HG03159 (cell line): ENCODE results near the gene PRSS50.
"Not testable (repeated sequence)": the region's sequence is repeated elsewhere in the genome, so short reads cannot be mapped to it uniquely, and the experiment has no call there.

Experiments
- ATAC-seq: cut with Tn5 transposase; IDR thresholded peaks from one replicate; pipeline ENCODE4 v1.9.1; 2021; ENCODE audit warnings: mild to moderate bottlenecking, moderate library complexity; ENCODE audit not compliant: unreplicated experiment

The PRSS50 gene

GRCh38 chr3:46717447-46718231 is at the start of gene PRSS50:
TSS of gene PRSS50 (minus strand) at chr3:46717869. CDS start at chr3:46717824, 45 bp downstream.
- ATAC-seq, result no peak

- no peak for ATAC-seq
Measured at GRCh38 chr3:46764206-46764605, 46.5 kb upstream of the PRSS50 start.

- ATAC-seq, result no peak
Measured at GRCh38 chr3:46763178-46763577, 45.5 kb upstream of the PRSS50 start.

- ATAC-seq, result no peak
Measured at GRCh38 chr3:46759239-46760167, 41.8 kb upstream of the PRSS50 start.

GRCh38 chr3:46756642-46757041 is 39.0 kb upstream of the PRSS50 start:
- ATAC-seq, result no peak

- no peak for ATAC-seq
Measured at GRCh38 chr3:46755646-46756045, 38.0 kb upstream of the PRSS50 start.

- not testable (repeated sequence) for ATAC-seq
Measured at GRCh38 chr3:46753127-46753526, 35.5 kb upstream of the PRSS50 start.

GRCh38 chr3:46750555-46751038 is 32.9 kb upstream of the PRSS50 start:
- ATAC-seq, result no peak

DNA sequence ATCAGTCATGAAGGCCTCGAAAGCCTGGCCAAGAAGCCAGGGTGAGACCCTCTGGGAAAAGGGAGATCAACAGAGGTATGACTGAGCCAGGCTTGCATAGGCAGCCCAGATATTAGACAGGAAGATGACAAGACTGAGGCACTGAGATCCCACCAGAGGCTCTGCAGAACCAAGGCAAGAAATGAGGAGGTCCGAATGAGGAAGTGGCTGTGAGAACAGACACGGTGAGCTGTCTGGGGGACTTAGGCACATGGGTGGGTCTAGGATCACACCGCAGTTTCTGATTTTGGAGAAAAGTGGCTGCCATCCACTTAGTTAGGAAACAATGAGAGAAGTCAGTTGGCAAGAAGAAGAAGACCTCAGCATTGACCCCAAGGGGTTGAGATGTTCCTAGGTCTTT is 31.5 kb upstream of the PRSS50 start:
- no peak for ATAC-seq

DNA sequence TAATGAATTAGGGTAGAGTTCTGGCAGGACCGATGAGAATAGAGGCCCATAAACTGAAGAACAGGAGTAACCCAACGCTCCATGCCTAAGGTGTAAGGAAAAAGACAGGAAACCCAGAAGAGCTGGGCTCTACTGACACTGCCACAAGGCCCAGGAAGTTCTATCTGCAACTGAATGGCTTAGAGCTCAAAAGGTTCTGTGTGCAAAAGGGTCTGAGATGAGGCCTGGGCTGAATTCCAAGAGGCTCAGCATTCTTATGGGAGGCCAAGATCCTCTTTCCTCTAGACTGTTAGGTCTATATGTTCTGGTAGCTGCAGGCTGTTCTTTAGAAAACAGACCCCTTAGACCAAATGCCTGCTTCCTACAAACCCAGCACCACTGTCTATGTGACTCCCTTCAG is 30.5 kb upstream of the PRSS50 start:
- ATAC-seq, result no peak

GRCh38 chr3:46746711-46747110 is 29.0 kb upstream of the PRSS50 start:
- no peak for ATAC-seq

DNA sequence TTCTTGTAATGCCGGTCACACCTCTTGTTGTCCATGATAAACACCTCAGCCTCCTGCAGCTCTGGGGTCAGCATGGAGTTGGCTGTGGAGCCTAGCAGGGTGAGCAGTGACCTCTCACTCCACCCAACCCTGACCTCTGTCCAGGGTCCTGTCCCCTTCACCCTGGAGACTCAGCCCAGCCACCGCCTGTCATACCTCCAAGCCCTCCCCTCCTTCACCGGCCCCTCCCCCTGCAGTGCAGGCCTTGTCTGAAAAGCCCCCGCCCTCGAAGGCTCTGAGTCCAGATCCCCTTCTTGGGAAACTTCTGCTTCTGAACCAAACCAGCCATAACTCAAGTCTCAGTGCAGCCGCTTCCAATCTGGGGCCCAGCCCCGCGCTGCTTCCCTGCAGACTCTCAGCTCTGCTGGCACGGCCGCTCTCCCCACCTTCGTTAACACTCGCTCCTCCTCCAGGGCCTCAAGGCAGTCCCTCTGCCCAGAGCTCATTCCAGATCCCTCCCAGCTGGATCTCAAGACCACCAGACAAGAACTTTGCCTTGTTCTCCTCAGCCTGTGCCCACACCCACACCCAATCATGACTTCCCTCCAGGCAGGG is 25.4 kb upstream of the PRSS50 start:
- ATAC-seq, result no peak

GRCh38 chr3:46739565-46739964 is 21.9 kb upstream of the PRSS50 start:
- ATAC-seq, result not testable (repeated sequence)

DNA sequence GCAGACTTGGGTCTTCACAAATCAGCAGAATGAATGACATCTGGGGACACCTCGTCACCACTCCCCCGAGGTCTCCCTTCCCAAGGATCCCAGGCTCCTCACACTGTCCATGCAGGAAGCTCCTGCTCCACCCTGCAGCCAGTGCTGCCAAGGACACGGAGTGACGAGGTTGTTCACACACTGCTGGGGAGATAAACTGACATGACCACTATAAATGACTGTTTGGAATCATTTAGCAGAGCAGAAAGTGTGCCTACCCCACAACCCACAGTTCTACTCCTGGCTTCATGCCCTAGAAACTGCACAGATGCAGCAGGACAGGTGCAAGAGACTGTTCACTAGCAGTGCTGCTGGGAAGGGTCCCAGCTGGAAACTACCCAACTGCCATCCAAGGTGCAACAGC is 19.7 kb upstream of the PRSS50 start:
- no peak for ATAC-seq

DNA sequence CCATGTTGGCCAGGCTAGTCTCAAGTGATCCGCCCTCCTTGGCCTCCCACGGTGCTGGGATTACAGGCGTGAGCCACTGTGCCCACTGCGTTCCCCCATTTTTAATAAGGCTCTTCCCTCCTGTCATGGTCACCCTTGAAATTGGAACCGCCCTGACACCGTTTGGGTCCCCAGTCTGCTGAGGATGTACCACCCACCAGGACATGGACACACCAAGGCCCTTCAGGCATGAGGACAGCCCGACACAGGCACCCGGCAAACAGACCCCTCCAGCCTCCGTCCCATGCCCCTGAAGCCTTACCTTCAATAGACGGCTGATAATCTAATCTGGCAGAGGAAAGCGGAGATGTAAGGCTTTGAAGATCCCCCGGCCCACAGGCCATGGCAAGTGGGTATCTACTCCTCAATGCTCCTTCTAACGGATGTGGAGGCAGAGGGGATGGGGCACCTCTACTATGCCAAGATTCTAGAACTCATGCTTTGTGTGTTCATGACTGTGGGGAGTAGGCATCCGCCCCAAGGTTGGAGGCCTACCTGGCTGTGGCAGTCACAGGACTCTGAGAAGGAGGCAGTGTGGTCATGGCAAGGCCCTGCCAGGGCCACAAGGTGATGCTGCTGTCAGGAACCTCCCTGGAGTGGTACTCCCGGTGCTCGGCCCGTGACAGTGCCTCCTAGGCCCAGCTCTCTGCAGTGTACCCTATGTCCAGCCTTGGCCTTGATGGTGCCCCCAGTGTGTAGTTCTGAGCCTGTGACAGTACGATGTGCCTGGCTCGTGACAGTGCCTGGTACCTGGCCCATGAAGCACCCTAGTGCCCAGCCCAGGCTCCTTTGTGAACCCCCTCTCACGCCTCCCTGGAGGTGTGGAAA is 18.6 kb upstream of the PRSS50 start:
- ATAC-seq, result no peak

GRCh38 chr3:46734773-46735172 is 17.1 kb upstream of the PRSS50 start:
- no peak for ATAC-seq

DNA sequence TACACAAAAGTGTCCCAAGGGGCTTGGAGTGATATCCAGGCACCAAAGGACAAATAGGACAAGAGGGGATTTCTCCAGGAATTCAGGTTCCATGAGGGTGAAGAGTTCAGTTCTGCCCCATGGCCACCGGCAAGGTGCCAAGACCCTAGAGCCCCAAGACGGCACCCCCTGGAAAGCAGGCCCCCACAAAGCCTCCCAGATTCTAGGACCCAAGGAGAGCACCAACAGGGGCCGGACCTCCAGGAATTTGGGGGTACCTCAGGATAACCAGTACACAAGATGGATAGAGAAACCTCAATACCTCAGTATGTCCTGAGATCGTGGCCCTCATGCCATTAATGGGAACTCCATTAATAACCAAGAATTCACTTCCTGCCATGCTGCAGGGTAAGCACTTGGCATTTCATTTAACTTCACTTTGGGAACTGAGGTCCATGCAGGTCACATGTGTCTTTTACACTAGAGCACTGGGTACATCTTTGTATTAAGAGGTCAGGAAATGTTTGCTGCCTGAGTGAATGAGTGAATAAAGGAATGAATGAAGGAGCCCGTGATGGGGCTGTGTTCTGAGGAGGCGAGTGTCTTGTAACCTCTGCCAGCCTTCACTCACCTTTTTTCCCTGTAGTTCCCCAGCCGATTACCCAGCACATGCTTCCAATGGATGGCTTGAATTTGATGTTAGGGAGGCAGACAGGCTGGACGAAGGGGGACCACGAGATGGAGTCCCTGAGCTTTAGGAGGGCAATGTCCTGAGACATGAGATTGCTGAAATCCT is 15.5 kb upstream of the PRSS50 start:
- ATAC-seq, result no peak

DNA sequence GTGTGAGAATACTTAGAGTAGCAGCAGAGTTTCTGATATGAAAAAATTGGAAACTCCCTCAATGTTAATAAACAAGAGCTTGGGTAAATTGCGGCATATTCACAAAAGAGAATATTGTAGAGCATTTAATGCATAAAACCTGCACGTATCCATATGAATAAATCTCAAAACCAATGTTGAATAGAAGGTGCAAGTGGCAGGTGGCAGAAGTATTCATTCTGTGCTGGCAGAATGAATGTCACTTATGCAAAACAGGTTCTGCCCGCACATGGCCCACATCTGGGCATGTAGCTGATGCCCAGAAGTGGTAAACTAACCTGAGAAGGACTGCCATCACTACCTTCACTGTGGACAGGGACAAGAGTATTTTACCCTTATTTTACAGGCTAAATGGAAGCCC is 14.1 kb upstream of the PRSS50 start:
- ATAC-seq, result no peak

DNA sequence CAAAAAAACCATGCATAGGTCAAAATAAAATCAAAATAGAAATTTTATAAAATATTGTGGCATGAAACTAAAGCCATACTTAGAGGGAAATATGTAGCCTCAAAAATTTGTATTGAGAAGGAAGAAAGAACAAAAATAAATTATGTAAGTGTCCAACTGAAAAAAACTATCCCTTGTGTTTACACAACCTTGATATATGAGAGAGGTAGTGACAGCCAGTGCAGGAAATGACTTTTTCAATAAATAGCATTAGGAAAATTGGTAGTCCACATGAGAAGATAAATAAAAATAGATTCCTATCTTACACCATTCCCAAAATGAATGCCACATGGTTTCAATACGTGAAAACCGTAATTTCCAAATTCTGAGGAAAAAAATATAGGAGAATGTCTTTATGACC is 13.2 kb upstream of the PRSS50 start:
- no peak for ATAC-seq

GRCh38 chr3:46729038-46729437 is 11.4 kb upstream of the PRSS50 start:
- no peak for ATAC-seq
